Left forelimb (tissue), 1 donor: ENCODE measurements around the gene RXFP3.
"Not testable (repeated sequence)": the region's sequence is repeated elsewhere in the genome, so short reads cannot be mapped to it uniquely, and the experiment has no call there.

ENCODE experiments used
- DNase-seq: peaks from one replicate; pipeline ENCODE4 v3.0.0-alpha.2; 2018; ENCODE audit warnings: low spot score

Gene RXFP3

DNA sequence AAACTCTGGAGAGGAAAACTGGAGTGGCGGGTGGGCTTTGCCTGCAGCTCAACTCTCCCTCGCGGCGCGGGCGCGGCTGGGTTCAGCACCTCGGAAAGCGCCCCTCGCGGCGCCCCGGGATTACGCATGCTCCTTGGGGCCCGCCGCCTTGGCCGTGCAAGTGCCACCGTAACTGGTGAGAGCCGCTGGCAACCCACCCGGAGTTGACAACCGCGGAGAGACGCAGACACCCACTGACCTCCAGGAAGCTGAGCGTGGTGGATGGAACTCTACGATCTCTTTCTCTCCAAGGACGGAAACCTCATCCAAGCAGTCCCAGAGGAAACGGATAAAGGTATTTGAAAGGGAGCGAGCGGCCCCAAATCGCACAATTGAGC, 194 bp upstream of the RXFP3 start:
- peak; percentile 80 for DNase-seq

DNA sequence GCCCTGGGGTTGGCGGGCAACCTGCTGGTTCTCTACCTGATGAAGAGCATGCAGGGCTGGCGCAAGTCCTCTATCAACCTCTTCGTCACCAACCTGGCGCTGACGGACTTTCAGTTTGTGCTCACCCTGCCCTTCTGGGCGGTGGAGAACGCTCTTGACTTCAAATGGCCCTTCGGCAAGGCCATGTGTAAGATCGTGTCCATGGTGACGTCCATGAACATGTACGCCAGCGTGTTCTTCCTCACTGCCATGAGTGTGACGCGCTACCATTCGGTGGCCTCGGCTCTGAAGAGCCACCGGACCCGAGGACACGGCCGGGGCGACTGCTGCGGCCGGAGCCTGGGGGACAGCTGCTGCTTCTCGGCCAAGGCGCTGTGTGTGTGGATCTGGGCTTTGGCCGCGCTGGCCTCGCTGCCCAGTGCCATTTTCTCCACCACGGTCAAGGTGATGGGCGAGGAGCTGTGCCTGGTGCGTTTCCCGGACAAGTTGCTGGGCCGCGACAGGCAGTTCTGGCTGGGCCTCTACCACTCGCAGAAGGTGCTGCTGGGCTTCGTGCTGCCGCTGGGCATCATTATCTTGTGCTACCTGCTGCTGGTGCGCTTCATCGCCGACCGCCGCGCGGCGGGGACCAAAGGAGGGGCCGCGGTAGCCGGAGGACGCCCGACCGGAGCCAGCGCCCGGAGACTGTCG, 976 bp downstream of the RXFP3 start:
- no peak for DNase-seq

DNA sequence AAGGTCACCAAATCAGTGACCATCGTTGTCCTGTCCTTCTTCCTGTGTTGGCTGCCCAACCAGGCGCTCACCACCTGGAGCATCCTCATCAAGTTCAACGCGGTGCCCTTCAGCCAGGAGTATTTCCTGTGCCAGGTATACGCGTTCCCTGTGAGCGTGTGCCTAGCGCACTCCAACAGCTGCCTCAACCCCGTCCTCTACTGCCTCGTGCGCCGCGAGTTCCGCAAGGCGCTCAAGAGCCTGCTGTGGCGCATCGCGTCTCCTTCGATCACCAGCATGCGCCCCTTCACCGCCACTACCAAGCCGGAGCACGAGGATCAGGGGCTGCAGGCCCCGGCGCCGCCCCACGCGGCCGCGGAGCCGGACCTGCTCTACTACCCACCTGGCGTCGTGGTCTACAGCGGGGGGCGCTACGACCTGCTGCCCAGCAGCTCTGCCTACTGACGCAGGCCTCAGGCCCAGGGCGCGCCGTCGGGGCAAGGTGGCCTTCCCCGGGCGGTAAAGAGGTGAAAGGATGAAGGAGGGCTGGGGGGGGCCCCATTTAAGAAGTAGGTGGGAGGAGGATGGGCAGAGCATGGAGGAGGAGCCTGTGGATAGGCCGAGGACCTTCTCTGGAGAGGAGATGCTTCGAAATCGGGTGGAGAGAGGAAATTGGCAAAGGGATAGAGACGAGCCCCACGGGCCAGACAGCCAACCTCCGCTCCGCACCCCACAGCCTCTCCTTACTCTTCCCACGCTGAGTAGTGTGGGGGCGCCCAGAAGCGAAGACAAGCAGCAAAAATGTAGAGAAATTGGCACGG, 1.7 kb downstream of the RXFP3 start:
- DNase-seq, result no peak

DNA sequence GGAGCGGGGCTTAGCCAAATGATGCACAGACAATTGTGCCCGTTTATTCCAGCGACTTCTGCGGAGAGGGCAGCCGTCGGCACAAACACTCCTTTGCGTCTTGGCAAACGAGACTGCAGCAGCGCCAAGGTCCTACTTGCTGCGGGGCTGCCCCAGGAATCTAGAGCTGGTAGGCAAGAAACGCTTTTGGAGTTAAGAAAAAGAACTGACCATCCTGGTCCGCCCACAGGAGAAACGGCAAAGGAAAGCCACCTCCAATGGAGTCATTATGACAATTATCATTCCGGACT, 2.3 kb downstream of the RXFP3 start:
- DNase-seq, result no peak

DNA sequence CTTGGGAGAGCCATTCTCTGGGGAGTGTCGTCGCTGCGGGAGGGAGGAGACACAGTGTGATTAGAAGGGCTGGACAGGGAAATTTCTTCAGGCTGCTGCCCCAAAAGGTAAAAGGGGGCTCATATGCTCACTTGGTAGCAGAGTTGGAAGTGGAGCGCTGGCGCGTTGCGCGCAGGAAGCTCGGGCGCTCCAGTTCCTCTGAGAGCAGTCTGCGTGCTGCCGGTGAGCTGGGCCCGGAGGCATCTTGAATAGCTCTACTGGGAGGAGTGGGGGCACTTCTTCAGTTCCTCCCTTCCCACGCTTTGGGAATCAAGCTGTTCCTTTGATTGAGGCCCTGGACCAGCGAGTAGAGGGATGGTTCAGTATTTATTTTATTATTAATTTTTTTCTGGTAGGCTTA, 2.7 kb downstream of the RXFP3 start:
- no peak for DNase-seq

DNA sequence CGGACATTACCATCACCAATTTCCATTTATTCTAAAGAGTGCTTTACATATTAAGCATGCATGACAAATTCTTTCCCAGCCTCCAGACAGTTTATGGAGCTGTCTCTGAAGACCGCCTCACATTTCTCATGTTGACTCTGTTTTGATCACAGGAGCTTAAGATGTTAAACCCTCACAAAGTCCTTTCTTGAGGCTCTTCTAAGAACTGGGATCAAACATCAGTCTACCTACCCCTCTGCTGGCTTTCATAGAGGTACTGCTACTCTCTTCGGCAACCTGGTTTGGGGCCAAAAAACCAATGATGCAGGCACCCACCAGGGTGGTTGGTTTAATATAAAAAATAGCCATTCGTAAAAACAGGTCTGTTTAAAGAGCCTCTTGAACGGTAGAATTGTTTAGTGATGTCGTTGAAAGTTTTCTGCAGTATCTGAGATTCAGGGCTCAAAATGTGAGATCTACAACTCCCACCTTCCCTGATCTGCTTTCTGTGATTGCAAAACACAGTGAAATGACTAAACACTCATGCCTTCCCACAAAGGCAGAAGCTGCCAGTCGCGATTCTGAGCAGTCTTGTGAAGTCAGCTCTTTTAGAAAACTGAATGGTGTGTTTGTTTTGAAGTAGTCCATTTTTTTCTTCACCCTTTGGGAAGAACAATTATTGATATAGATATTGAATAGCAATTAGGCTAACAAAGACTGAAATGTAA, 3.5 kb downstream of the RXFP3 start:
- no peak for DNase-seq

DNA sequence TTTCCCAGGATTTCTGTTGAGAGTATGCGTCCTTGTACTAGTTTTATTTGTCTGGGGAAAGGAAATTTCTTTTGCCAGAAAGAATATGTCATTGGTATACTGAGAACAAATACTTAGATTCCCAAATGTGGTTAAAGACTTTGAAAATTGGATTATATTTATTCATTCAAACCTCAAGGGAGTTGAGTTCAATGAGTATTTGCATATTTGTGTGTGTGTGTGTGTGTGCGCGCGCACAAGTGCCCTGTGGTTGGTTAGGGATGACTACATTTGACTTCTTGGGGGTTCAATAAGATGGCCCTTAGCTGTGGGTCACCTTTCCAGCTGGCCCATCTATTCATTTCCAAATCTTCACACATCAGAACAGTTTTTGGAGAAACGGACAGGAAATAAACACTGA, 4.9 kb downstream of the RXFP3 start:
- DNase-seq, result no peak

DNA sequence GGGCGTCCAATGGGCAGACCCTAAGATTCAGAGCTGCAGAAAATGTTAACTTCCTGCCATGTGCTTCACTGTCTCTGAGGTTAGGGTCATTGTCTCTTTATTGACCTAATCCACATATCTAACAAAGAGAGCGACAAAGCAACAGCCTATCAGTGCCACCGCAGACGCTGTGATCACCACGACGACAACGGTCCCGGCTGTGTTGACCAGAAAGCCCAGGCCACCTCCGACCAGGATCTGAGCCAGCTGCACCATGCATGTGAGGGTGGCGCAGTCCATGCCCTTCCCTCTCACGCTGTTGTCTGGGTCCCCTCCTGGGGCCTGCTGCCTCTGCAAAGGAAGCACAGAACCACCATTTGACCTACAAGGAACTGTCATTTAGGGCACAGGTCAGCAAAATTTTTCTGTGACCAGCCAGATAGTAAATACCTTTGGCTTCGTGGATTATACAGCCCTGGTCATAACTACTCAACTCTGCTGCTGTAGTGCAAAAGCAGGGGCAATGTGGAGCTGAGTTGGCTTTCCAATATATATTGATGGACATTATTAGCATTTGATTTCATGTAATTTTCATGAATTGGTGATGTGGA, 8.5 kb downstream of the RXFP3 start:
- no peak for DNase-seq

DNA sequence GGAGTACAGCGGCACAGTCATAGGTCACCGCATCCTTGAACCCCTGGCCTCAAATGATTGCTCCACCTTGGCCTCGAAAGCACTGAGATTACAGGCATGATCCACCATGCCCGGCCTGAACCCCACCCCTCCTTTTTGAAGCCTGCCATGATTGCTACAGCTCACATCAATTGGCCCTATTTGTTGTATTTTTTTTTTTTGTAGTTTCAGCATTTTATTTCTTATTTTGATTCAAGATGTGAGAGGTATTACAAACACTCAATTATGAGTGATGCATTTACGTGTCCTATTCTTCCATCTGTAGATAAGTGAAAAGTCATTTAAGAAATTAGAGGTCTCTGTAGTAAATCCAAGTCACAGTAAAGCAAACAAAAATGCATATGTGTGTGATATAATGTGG, 16.0 kb downstream of the RXFP3 start:
- DNase-seq, result not testable (repeated sequence)

DNA sequence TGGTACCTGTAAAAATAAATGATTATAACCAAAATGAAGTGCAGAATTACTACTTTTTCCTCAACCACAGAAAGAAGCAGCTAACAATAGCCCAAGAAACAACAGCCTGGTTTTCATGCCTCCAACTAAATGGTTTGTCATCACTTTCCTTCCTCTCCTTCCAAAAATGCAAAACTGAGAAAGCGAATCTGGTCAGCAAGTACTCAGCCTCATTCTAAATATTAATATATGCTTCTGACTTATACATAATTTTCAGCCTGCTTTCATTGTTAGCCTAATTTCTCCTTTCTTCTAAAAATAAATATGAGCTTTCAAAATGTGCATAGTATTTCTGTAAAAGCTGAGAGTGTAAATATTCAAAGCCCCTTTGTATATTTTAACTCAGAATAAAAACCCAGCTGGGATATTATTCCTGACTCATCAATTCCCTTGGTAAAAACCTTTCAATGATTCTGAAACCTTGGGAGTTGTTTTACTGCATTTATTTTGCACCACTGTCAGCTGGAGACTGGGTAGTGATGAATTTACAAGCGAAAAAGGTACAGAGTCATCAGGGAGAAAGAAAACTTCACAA, 21.5 kb downstream of the RXFP3 start:
- no peak for DNase-seq

DNA sequence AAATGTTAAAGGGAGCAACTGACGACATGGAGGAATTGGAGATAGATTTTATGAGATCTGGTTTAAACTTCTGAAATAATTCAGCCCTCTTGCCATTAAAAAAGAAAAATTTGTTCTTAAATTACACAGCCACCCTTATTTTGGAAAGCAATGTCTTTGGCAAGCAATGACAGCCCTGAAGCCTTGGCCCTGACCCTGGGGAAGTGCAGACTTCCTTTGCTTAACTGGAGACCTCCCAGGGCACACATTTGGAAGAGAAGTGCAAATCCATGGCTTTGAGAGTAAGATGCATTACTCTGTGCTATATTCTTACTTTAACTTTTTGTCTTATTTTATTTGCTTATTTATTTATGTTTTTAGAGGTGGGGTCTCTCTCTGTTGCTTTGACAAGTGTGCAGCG, 22.0 kb downstream of the RXFP3 start:
- DNase-seq, result no peak

DNA sequence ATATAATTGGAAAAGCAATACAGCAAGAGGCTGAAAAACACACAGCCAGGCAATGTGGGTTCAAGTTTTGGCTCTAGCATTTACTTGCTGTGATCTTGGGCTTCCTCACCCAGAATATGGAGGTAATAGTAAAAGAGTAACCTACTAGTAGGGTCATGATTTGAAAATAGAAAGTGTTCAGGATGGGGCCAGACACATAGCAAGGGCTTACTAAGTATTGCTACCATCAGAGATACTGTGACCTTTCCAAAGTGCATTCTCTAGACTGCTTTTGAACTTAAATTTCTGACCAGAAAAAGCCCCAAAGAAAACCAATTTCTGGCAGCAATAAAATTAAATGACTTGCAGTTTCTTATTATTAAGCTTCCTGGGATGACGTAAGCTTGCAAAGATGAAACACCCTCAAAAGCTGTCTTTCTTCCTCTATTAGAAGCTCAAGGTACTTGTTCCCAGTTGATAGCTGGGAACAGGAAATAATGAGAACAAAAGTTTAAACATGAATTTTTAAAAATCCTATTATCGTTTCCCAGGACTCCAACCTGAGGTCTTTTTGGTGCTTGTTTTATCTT, 28.0 kb downstream of the RXFP3 start:
- DNase-seq, result no peak

DNA sequence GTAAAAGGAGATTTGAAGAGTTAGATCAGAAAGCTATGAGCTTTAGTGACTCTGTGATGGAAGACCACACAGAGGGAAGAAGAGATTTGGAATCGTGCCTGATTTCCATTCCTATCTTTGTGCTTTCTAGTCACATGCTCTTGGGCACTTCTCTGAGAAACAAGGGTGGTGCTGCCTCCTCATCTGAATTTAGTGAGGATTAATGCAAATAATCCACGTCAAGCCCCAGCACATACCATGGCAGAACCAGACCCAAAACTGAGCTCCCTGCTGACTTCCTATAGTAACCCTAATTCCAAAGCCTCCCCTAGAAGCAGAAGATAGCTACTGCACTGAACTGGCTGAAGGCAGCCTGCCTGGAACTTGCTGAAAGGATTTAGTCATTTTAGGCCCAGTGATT, 30.6 kb downstream of the RXFP3 start:
- no peak for DNase-seq

DNA sequence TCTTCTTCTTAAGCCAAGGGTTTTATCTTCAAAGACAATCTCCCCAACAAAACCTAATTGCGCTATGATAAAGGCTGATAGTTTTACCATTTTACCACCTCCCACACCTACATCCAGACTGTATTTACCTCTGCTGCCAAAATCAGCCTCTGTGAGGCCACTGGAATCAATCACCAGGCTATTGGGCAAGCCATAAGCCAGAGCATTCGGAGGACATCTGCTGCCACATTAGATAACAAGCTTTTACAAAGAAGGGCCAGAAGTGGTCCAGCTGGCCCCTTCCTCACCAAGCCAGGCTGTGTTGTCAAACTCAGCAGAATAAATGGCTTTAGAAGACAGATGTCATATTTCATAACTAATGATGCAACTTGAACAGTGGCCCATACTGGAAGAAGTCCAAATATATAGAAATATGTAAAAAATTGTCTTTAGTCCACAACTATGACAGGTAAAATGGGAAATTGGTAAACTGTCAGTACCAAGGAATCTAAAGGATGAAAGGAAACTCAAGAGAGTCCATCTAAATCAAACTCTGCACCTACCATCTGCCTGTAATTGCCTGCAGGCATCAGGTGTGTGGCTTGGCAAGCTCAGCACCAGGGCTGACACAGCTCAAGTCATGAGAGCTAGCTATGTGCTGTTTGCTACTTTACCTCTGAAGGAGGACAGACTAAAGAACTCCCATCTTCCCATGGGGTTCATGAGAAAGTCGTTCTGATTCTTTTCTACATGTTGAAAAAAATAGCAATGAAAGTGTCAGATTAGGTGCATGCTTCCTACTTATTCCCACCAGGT, 32.2 kb downstream of the RXFP3 start:
- no peak for DNase-seq

DNA sequence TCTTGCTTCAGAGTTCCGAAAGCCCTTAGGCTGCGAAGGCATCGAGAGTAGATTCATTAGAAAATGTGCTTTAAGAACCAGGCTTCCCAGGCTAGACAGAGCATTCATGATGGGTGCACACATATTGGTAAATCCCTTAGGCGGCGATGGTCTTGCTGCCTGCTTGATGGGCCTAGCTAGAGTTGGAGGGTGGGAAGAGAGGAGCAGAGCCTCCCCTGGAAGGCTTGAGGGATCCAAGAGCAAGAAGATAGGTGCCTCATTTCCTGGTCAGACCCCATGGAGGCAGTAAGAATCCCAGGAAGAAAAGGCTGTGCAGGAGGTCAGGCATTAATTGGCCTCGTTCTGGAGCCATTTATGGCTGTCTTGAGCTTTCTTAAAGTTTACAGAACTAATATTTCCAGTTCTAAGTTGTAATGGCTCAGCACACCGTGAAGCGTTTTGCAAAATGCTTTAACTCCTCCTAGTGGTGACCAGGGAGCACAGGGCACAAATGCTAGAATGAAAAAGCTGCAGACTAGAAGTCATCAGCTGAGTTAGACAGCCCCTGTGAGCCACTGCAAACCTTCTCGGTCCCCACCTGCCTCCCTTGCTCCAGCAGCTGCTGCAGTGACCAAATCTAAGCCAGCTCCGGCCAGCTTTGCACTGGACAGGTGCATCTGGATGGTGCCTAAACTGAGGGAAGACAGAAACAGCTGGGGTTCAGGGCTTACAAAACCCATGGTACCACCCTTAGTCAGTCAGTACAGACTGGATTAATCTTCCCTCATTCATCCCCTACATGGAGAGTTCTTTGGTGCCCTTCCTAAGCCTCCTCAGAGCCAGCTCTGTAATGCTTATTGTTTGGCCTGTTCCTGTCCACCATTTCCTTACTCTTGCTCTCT, 33.6 kb downstream of the RXFP3 start:
- DNase-seq, result no peak

DNA sequence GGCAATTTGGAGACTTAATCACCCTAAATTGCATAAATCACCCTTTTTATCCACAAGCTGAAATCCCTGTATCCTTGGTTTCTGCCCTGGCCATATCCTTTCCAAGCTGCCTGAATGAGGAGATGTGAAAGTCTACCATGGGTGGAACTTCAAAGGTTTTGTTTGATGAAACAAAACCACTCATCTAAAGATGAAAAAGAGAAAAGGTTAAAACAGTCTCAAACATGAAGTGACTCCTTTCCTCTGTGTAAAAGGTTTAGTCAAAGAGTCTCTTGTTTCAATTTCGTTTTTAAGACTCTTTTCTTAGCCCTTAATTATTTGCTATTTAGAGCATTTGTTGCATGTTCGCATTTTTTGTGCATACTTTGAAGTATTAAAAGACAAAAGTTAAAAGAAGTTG, 37.1 kb downstream of the RXFP3 start:
- DNase-seq, result no peak

DNA sequence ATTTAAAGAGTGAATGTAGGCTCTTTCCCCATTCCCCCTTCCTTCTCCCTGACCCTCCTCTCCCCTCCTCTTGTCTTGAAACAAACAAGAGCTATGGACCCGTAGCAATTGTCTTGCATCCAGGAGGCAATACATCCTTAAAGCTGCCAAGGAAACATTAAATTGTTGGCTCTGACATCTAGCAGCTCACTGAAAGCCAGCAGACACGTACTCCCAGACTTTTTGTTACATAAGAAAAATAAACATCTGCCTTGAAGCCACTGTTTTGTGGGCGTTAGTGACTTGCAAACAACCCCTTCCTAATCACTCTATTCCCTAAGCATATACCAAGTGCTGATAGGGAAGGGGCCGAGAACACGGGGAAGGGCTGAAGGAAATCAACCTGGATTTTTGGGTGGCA, 39.7 kb downstream of the RXFP3 start:
- no peak for DNase-seq

DNA sequence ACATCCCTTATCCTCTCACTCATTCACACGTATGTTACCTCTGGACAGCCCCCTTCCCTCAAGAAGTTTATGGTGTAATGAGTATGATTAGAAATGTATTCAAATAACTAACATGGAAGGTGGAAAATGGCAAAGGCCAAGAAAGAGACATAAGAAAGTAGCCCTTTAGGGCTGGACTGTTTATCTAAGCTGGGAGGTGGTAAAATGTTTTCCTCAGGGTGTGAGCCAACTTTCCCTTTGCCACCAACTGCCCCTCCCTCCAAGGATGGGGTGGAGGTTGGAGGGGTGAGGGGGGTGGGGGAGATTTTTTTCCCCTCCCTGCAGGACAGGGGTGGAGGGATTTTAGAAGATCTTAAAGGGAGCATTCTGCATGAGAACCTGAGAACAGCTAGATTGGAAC, 40.1 kb downstream of the RXFP3 start:
- DNase-seq, result no peak

DNA sequence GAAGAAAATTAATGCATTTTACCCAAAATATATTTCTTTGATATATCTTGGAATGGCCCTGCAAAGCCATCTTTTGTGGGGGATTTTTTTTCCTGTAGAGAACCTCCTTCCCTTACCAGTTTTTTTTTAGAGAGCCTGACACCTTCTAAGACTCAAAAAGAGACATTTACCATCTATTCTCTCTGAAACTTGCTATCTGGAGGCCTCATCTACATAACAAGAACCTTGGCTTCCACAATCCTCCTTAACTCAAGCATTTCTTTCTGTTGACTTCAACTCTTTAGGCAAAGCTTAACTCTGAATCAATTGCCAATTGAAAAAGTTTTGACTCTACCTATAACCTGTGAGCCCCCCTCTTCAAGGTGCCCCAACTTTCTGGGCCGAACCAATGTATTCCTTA, 42.1 kb downstream of the RXFP3 start:
- DNase-seq, result no peak

DNA sequence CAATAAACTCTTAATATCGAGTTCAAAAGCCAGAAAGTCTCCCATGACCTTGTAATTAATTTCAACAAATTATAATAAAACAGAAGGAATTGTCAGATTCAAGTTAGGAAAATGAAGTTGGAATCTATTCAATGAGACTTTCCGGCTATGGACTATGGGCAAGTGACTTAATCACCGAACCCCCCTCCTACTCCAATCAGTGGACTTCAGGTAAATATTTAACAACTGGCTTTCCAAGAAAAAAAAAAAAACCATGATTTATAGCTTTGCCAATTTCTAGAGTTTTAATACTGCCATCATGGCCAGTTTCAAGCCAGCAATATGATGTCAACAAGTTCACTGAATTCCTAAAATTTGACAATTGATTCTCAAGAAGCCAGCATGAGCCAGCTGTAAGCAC, 43.8 kb downstream of the RXFP3 start:
- no peak for DNase-seq
